HepG2 (cell line): Measurements from ENCODE around the gene SPAG6. TPM values are rescaled to one million over a fixed set of nuclear protein-coding genes. Genes with fewer than 3 reads are reported as not detected.
A peak's percentile ranks its signal among the peaks of the same experiment; 100 is the strongest.

Experiments used
- ATAC-seq: fragments of 200-7000 bp; cut with Tn5 transposase; 3 replicates; pipeline ENCODE4 v1.9.1; 2020; ENCODE audit warnings: mild to moderate bottlenecking, moderate library complexity
- BruUV-seq: library from RNA; stranded (reverse); fragments of 400-500 nt; replicated peaks from 2 replicates; lab custom pipeline; 2021; lab: Mats Ljungman, UMichigan
- CTCF ChIA-PET: fragments of 300-600 bp; formaldehyde crosslinking; extraction: SDS; loops from one replicate; lab custom pipeline; 2021; ENCODE audit warnings: low total read pairs, inconsistent platforms, low intra/inter-chr PET ratio; lab: Yijun Ruan, JAX
- POLR2A ChIA-PET: fragments of 350-600 bp; sonication (Branson Sonifier 250); formaldehyde crosslinking; loops from one replicate; lab custom pipeline; 2020; ENCODE audit warnings: antibody characterized with exemption, inconsistent platforms; lab: Yijun Ruan, JAX
- DNase-seq: peaks from one replicate; pipeline ENCODE4 v3.0.0-alpha.2; 2015; ENCODE audit warnings: low spot score
- FAIRE-seq: peaks from 3 replicates; lab custom pipeline; 2011; peaks lifted over from hg19 to GRCh38; lab: Jason Lieb, UNC
- H2AFZ ChIP-seq: one replicate; pipeline ENCODE4 v1.6.1; 2011; ENCODE audit warnings: low read length, inconsistent platforms
- H3K27ac ChIP-seq: fragments of 300-600 bp; 3 replicates; pipeline ENCODE4 v1.8.0; 2011; ENCODE audit warnings: mixed run types, mild to moderate bottlenecking, mixed read lengths, low read length, inconsistent platforms; ENCODE audit not compliant: insufficient read depth; ENCODE audit errors: extremely low read length
- H3K27me3 ChIP-seq, 2 experiments: fragments of 200-600 bp in 1 of 2; 2 replicates in 1 of 2; 3 replicates in 1 of 2; pipeline versions ENCODE4 v1.6.0 to v1.8.0; 2011; ENCODE audit warnings: low read length in 2 of 2, mild to moderate bottlenecking in 2 of 2, moderate library complexity in 2 of 2, inconsistent platforms in 1 of 2; ENCODE audit not compliant: insufficient read depth in 2 of 2, control insufficient read depth in 1 of 2
- H3K36me3 ChIP-seq, 2 experiments: fragments of 200-600 bp in 1 of 2; replicated peaks in 1 of 2; 2 replicates in 1 of 2; 3 replicates in 1 of 2; pipeline versions ENCODE4 v1.5.1 to v1.8.0; 2011; ENCODE audit warnings: low read length in 2 of 2, inconsistent platforms in 1 of 2; ENCODE audit not compliant: insufficient read depth in 2 of 2, control insufficient read depth in 1 of 2
- H3K4me1 ChIP-seq: 2 replicates; pipeline ENCODE4 v1.5.1; 2012; ENCODE audit warnings: low read length, inconsistent platforms; ENCODE audit not compliant: insufficient read depth
- H3K4me2 ChIP-seq: 2 replicates; pipeline ENCODE4 v1.6.0; 2011; ENCODE audit warnings: low read depth, low read length, inconsistent platforms
- H3K4me3 ChIP-seq, 3 experiments: fragments of 200-600 bp in 1 of 3; sonication (generic), shearing (Covaris generic) in 1 of 3; replicated peaks in 1 of 3; 2 replicates each; pipeline ENCODE4 v1.5.1; 2011 to 2016; ENCODE audit warnings: low read length in 3 of 3, inconsistent platforms in 2 of 3, low read depth in 2 of 3, mild to moderate bottlenecking in 2 of 3, control low read depth in 1 of 3, mixed read lengths in 1 of 3; ENCODE audit not compliant: insufficient read depth in 1 of 3
- H3K79me2 ChIP-seq: one replicate; pipeline ENCODE4 v1.6.1; 2011; ENCODE audit warnings: low read length, inconsistent platforms; ENCODE audit not compliant: insufficient read depth
- H3K9ac ChIP-seq: 2 replicates; pipeline ENCODE4 v1.6.0; 2011; ENCODE audit warnings: mild to moderate bottlenecking, low read depth, low read length, inconsistent platforms; ENCODE audit not compliant: insufficient read depth
- H3K9me3 ChIP-seq: 2 replicates; pipeline ENCODE4 v1.5.1; 2012; ENCODE audit warnings: mild to moderate bottlenecking, low read length
- H4K20me1 ChIP-seq: 2 replicates; pipeline ENCODE4 v1.6.0; 2011; ENCODE audit warnings: inconsistent platforms, mild to moderate bottlenecking, low read length, moderate library complexity; ENCODE audit not compliant: insufficient read depth
- ATF6 ChIP-seq: sonication (generic); formaldehyde crosslinking; conservative IDR thresholded peaks from 2 replicates; pipeline ENCODE4 v1.4.0; 2020; ENCODE audit warnings: missing genetic modification reagents
- BHLHE40 ChIP-seq: IDR thresholded peaks from 2 replicates; pipeline ENCODE4 v1.6.1; 2011; ENCODE audit warnings: low read length, improper control_type of control experiment
- CCAR2 ChIP-seq: fragments of 200-400 bp; formaldehyde crosslinking; optimal IDR thresholded peaks from 2 replicates; pipeline ENCODE3; 2018; ENCODE audit warnings: low read depth, mild to moderate bottlenecking, low read length, moderate library complexity
- CEBPB ChIP-seq: IDR thresholded peaks from 2 replicates; pipeline ENCODE4 v1.6.1; 2011; ENCODE audit warnings: low read depth, low read length, improper control_type of control experiment, borderline replicate concordance
- HHEX ChIP-seq: IDR thresholded peaks from 2 replicates; pipeline ENCODE4 v1.6.1; 2016; ENCODE audit warnings: control low read depth
- SCMH1 ChIP-seq: sonication (generic); formaldehyde crosslinking; IDR thresholded peaks from 2 replicates; pipeline ENCODE4 v1.9.0; 2021; ENCODE audit warnings: missing genetic modification reagents, mild to moderate bottlenecking, borderline replicate concordance
- ZNF350 ChIP-seq: sonication (generic); formaldehyde crosslinking; IDR thresholded peaks from 2 replicates; pipeline ENCODE4 v1.4.0; 2020; ENCODE audit warnings: mild to moderate bottlenecking, low read depth, missing genetic modification reagents, borderline replicate concordance
- ZNF784 ChIP-seq: sonication (generic); formaldehyde crosslinking; IDR thresholded peaks from 2 replicates; pipeline ENCODE4 v1.5.1; 2020; ENCODE audit warnings: missing genetic modification reagents, mild to moderate bottlenecking, borderline replicate concordance
- ZSCAN21 ChIP-seq: sonication (generic); formaldehyde crosslinking; IDR thresholded peaks from 2 replicates; pipeline ENCODE4 v1.8.0; 2022; ENCODE audit warnings: mild to moderate bottlenecking, missing genetic modification reagents, moderate library complexity, borderline replicate concordance
- WGBS: methylation state at CpG from one replicate; pipeline ENCODE4 v1.1.6; 2017; ENCODE audit warnings: low lambda C conversion rate; 5-methylcytosine and 5-hydroxymethylcytosine counted together
- in situ Hi-C: cut with HindIII; loops from 2 replicates; pipeline ENCODE4 v1.10.0; 2017; ENCODE audit warnings: low pct_unique_long_range_greater_than_20kb; ENCODE audit not compliant: extremely low pct_ligation_motif_present
- intact Hi-C: fragments of 100-400 bp; cut with micrococcal nuclease; formaldehyde crosslinking; loops from one replicate; pipeline ENCODE4 v1.10.0; 2022; ENCODE audit not compliant: unreplicated experiment
- polyA plus RNA-seq, 8 experiments: library from polyadenylated mRNA; depleted of rRNA in 3 of 8; stranded (reverse) in 7 of 8; unstranded in 1 of 8; fragments of >200 nt; fragmentation: Illumina TruSeq in 4 of 8; extraction: Trizol in 4 of 8; gene quantifications; 2 replicates each; pipeline versions ENCODE4 v1.2.1 to v1.2.3, GENCODE V29; 2011 to 2016; ENCODE audit warnings: low read depth in 4 of 8, missing spikeins in 1 of 8, mixed read lengths in 1 of 8; ENCODE audit not compliant: insufficient read depth in 1 of 8
- total RNA-seq, 5 experiments: library from RNA; depleted of rRNA; stranded (reverse); fragments of >200 nt; fragmentation: Illumina TruSeq; extraction: Trizol; gene quantifications; 2 replicates each; pipeline ENCODE4 v1.2.3, GENCODE V29; 2016; ENCODE audit warnings: low read depth in 1 of 5

SPAG6 gene
- total and polyA plus RNA-seq, 2 of the 13 experiments (the other 11 are each of a cell fraction or from before 2014, with no cell fraction given): not detected

- DNase-seq: no peak
- BruUV-seq: no TSS peak
- H3K9me3 ChIP-seq: no peaks in the 10 kb centered on the region
- H3K79me2 ChIP-seq: no peaks in the 10 kb centered on the region
- no peak overlapping the region for H3K9ac ChIP-seq
- no peaks in the 10 kb centered on the region for H3K36me3 ChIP-seq
- CTCF ChIA-PET: no interaction called here
- no peak overlapping the region for H3K4me3 ChIP-seq
- H3K27me3 ChIP-seq: peaks cover 0 to 16% of the 10 kb centered on the region in 2 experiments; a peak in 2 of 5 replicates
- H3K4me2 ChIP-seq: no peak overlapping the region
- intact Hi-C loops: no loop called here
- H4K20me1 ChIP-seq: no peaks in the 10 kb centered on the region
- FAIRE-seq: no peak
- in situ Hi-C loops: loop anchor here (10.0 to 25.0 kb wide), 3 partner anchors 306 to 799 kb away; partner anchors contain the start of genes DNAJC1 and PIP4K2A
- no peak for TF ChIP-seq ZNF350
- no peak for TF ChIP-seq ZSCAN21 (CRISPR knock-in tag)
- TF ChIP-seq SCMH1 (CRISPR knock-in tag): no peak
- TF ChIP-seq CCAR2: no peak
- no peak for TF ChIP-seq ZNF784 (CRISPR knock-in tag)
- no peak for TF ChIP-seq HHEX (CRISPR knock-in tag)
- no peak overlapping the region for H3K27ac ChIP-seq
- no peak for ATAC-seq
- H3K4me1 ChIP-seq: peaks cover 8% of the 10 kb centered on the region; the same call in 1 of the 2 replicates
- POLR2A ChIA-PET: no interaction called here
- H2AFZ ChIP-seq: no peak overlapping the region
Observed at GRCh38 chr10:22310928-22311327, 34.4 kb upstream of the SPAG6 start.

DNA sequence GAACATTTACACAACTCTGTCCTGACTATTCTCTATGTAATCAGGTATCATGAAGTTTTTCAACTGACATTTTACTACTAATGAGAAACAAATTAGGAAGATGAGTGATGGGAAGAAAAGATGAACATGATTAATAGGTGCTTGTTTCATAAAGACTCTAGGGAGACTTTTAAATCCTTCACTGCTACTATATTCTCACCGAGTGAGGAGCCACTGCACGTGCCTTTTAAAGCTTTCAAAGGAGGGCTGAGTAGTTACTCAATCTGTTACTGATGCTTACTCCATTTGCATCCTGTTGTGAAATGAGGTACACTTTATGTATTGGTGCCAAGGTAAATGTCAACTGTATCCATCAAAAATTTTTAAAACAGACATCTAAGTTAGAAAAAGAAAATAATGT is 30.4 kb upstream of the SPAG6 start:
- peaks cover 31% of the 10 kb centered on the region for H3K4me1 ChIP-seq
- H3K4me2 ChIP-seq: no peak overlapping the region
- H2AFZ ChIP-seq: no peak overlapping the region
- H3K9me3 ChIP-seq: no peaks in the 10 kb centered on the region
- H3K36me3 ChIP-seq: no peaks in the 10 kb centered on the region
- H3K4me3 ChIP-seq: no peak overlapping the region
- no TSS peak for BruUV-seq
- CTCF ChIA-PET: no interaction called here
- no peak overlapping the region for H3K9ac ChIP-seq
- no peaks in the 10 kb centered on the region for H4K20me1 ChIP-seq
- no peak for FAIRE-seq
- no peak for DNase-seq
- no peak overlapping the region for H3K27ac ChIP-seq
- peaks cover 10% of the 10 kb centered on the region for H3K79me2 ChIP-seq
- POLR2A ChIA-PET: interaction anchor here (2.9 kb wide), 1 partner anchor 10 kb away, joined by 15 read pairs; no protein-coding TSS in a partner anchor
- TF ChIP-seq BHLHE40 (0 out of 2 replicates have a peak, but pooled peaks have one; percentile 56), CEBPB (peak; percentile 17; the same call in 1 of the 2 replicates), ATF6 (CRISPR knock-in tag) (no peak)
- peaks cover 0 to 16% of the 10 kb centered on the region in 2 experiments; a peak in 2 of 5 replicates for H3K27me3 ChIP-seq
- WGBS: 0% methylated on average over 2 of the region's 2 CpGs
- ATAC-seq: no peak
- intact Hi-C loops (loop anchor here (5.0 kb wide), 1 partner anchor 122 kb away; no protein-coding TSS in a partner anchor), in situ Hi-C loops (loop anchor here (10.0 to 25.0 kb wide), 3 partner anchors 310 to 803 kb away; partner anchors contain the start of genes DNAJC1 and PIP4K2A)
